DND-41 (cell line): ENCODE results near the gene AK5.

Experiments used
- ATAC-seq: fragments of 200-7000 bp; cut with Tn5 transposase; 3 replicates; pipeline ENCODE4 v1.9.1; 2021; ENCODE audit warnings: low read depth; ENCODE audit not compliant: insufficient read depth
- DNase-seq: peaks from one replicate; pipeline ENCODE4 v3.0.0-alpha.2; 2020
- H2AFZ ChIP-seq: 2 replicates; pipeline ENCODE4 v1.6.0; 2012; ENCODE audit warnings: low read depth, low read length
- H3K27ac ChIP-seq: 2 replicates; pipeline ENCODE4 v1.5.1; 2012; ENCODE audit warnings: low read length, inconsistent platforms
- H3K27me3 ChIP-seq: fragments of 200-600 bp; sonication (generic); 2 replicates; pipeline ENCODE4 v1.6.0; 2012; ENCODE audit warnings: low read length, mild to moderate bottlenecking, inconsistent platforms; ENCODE audit not compliant: insufficient read depth, poor library complexity
- H3K36me3 ChIP-seq: 2 replicates; pipeline ENCODE4 v1.5.1; 2012; ENCODE audit warnings: low read length, inconsistent platforms; ENCODE audit not compliant: insufficient read depth
- H3K4me1 ChIP-seq: 2 replicates; pipeline ENCODE4 v1.5.1; 2012; ENCODE audit warnings: mild to moderate bottlenecking, low read length; ENCODE audit not compliant: insufficient read depth
- H3K4me2 ChIP-seq: 2 replicates; pipeline ENCODE4 v1.6.0; 2012; ENCODE audit warnings: mild to moderate bottlenecking, moderate library complexity, low read length, inconsistent platforms; ENCODE audit not compliant: insufficient read depth
- H3K4me3 ChIP-seq, 2 experiments: fragments of 200-600 bp in 1 of 2; shearing (Covaris generic) in 1 of 2; 2 replicates each; pipeline ENCODE4 v1.5.1; 2012 to 2016; ENCODE audit warnings: inconsistent platforms in 2 of 2, low read length in 2 of 2, mild to moderate bottlenecking in 2 of 2, low read depth in 1 of 2, moderate library complexity in 1 of 2
- H3K79me2 ChIP-seq: 2 replicates; pipeline ENCODE4 v1.6.0; 2012; ENCODE audit warnings: low read length, inconsistent platforms; ENCODE audit not compliant: insufficient read depth
- H3K9ac ChIP-seq: 2 replicates; pipeline ENCODE4 v1.6.0; 2012; ENCODE audit warnings: low read depth, mild to moderate bottlenecking, inconsistent platforms, low read length, moderate library complexity
- H3K9me3 ChIP-seq: 2 replicates; pipeline ENCODE4 v1.5.1; 2012; ENCODE audit warnings: low read length, moderate library complexity, mild to moderate bottlenecking, inconsistent platforms; ENCODE audit not compliant: insufficient read depth, severe bottlenecking
- H4K20me1 ChIP-seq: 2 replicates; pipeline ENCODE4 v1.6.0; 2012; ENCODE audit warnings: low read length; ENCODE audit not compliant: insufficient read depth
- EZH2 ChIP-seq: IDR thresholded peaks from 3 replicates; pipeline ENCODE4 v1.6.1; 2012; ENCODE audit warnings: borderline replicate concordance, low read depth, mild to moderate bottlenecking, moderate library complexity, low read length, inconsistent platforms; ENCODE audit not compliant: severe bottlenecking
- TF ChIP-seq, protein P1 (sequence below): IDR thresholded peaks from 2 replicates; pipeline ENCODE4 v1.5.1; 2012; ENCODE audit warnings: borderline replicate concordance, low read length, moderate library complexity, mild to moderate bottlenecking; ENCODE audit not compliant: poor library complexity, severe bottlenecking; ENCODE audit errors: extremely low read depth

The AK5 gene

DNA sequence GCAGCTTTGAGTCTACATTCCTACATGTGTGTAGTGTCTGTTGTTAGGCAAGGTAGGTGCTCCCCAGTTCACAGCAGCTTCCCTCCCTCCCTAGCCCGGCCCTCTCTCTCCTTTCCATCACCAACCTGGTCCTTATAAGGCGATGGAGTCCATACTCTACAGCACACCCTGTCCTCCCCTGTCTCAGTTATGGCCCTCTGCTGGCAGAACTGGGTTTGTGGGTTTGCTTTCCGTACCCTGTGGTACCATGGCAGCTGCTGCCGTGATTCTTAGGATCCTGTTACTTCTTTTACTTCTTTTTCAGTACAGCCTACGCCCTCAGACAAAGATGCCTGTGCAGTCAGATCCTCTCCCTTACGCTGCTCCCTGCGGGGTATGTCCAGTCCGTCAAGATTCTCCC is 31.7 kb downstream of the AK5 start:
- peak; percentile 8 for DNase-seq
- Histone ChIP-seq H3K9ac (no peak overlapping the region), H3K36me3 (no peaks in the 10 kb centered on the region), H3K79me2 (no peaks in the 10 kb centered on the region), H4K20me1 (no peaks in the 10 kb centered on the region), H3K4me2 (no peak overlapping the region), H3K27ac (no peak overlapping the region), H3K27me3 (no peaks in the 10 kb centered on the region), H2AFZ (no peak overlapping the region), H3K9me3 (no peaks in the 10 kb centered on the region), H3K4me1 (no peaks in the 10 kb centered on the region), H3K4me3 (no peak overlapping the region)
- peak; percentile 75 for ATAC-seq
- TF ChIP-seq EZH2 = no peak
- TF ChIP-seq, protein P1, sequence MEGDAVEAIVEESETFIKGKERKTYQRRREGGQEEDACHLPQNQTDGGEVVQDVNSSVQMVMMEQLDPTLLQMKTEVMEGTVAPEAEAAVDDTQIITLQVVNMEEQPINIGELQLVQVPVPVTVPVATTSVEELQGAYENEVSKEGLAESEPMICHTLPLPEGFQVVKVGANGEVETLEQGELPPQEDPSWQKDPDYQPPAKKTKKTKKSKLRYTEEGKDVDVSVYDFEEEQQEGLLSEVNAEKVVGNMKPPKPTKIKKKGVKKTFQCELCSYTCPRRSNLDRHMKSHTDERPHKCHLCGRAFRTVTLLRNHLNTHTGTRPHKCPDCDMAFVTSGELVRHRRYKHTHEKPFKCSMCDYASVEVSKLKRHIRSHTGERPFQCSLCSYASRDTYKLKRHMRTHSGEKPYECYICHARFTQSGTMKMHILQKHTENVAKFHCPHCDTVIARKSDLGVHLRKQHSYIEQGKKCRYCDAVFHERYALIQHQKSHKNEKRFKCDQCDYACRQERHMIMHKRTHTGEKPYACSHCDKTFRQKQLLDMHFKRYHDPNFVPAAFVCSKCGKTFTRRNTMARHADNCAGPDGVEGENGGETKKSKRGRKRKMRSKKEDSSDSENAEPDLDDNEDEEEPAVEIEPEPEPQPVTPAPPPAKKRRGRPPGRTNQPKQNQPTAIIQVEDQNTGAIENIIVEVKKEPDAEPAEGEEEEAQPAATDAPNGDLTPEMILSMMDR = peak; percentile 50

DNA sequence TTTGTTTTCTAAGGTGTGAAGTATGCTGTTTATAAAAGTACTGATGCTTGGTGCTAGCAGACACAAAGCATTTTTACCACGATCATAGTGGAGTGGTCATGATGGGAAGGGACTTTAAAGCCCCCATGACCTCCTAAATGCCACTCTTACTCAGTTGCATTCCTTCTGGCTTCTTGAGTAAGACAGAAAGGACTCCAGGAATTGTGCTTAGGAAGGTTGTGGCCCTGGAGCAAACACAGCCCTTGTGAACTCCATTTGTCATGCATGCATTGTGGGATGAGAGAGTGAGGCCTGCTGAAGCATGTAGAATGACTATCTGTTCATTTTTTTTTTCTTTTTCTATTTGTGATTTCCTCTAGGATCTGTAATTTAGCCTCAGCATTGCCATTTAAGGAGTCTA is 34.2 kb downstream of the AK5 start:
- H3K4me2 ChIP-seq = no peak overlapping the region
- DNase-seq (no peak), ATAC-seq (no peak)
- TF ChIP-seq, protein P1 = no peak
- no peak for TF ChIP-seq EZH2
- H3K4me1 ChIP-seq = no peaks in the 10 kb centered on the region
- H3K9me3 ChIP-seq = no peaks in the 10 kb centered on the region
- no peak overlapping the region for H2AFZ ChIP-seq
- no peaks in the 10 kb centered on the region for H3K27me3 ChIP-seq
- no peak overlapping the region for H3K27ac ChIP-seq
- no peak overlapping the region for H3K4me3 ChIP-seq
- H4K20me1 ChIP-seq = no peaks in the 10 kb centered on the region
- H3K9ac ChIP-seq = no peak overlapping the region
- no peaks in the 10 kb centered on the region for H3K79me2 ChIP-seq
- no peaks in the 10 kb centered on the region for H3K36me3 ChIP-seq

DNA sequence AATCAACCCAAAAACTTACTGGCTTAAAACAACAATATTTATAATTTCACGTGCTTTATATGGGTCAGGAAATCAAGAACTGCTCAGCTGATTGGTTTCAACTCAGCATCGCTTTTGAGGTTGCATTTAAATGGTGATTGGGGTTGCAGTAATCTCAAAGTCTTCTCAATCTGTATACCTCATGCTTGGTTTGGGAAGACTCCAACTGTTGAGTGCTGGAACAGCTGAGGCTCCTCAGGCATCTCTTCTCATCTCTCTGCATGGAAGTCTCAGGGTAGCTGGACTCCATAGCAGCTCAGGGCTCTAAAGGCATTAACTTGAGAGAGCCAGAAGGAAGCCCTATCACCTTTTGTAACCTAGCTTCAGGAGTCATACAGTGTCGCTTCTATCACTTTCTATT is 35.1 kb downstream of the AK5 start:
- DNase-seq (no peak), ATAC-seq (no peak)
- no peak for TF ChIP-seq EZH2
- TF ChIP-seq, protein P1 = no peak

More for the DNA sequence above, 35.1 kb downstream of the AK5 start:
- Histone ChIP-seq H3K9ac (no peak overlapping the region), H3K4me3 (no peak overlapping the region), H3K27ac (no peak overlapping the region), H3K36me3 (no peaks in the 10 kb centered on the region), H4K20me1 (no peaks in the 10 kb centered on the region), H3K27me3 (no peaks in the 10 kb centered on the region), H3K9me3 (no peaks in the 10 kb centered on the region), H3K4me2 (no peak overlapping the region), H2AFZ (no peak overlapping the region), H3K4me1 (no peaks in the 10 kb centered on the region), H3K79me2 (no peaks in the 10 kb centered on the region)
